ENCODE results near the gene ZNF462.

DNA sequence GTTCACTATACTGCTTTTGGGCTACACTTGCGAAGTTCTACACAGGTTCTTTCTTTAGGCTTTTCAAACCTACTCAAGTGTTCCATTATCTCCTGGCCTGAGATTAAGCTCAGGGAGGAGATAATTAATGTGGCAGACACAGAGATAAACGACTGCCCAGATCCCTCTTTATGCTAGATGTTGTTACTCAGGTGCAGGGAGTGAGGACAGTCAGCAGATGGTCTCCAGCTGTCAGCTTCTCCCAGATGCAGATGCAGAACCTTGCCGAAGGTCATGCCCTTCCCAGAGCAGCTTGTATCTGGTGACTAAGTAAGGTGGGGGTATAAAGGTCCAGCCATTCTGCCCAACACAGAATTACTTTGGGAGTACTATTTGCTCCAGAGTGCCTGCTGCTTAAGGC is 166.2 kb downstream of the ZNF462 start:
- no peak for TF ChIP-seq FOXM1 (IDR thresholded peaks at IDR 0.05; ENCODE audit: borderline replicate concordance)
- TF ChIP-seq ELF4 (IDR thresholded peaks at IDR 0.05), result no peak
- no peak for TF ChIP-seq NFRKB (IDR thresholded peaks at IDR 0.05)
- no peak for TF ChIP-seq PKNOX1 (IDR thresholded peaks at IDR 0.05)
- no peak for TF ChIP-seq TARDBP (IDR thresholded peaks at IDR 0.05)
- no peak for TF ChIP-seq HDGF (IDR thresholded peaks at IDR 0.05; ENCODE audit: borderline replicate concordance)
- no peak for TF ChIP-seq SP1 (IDR thresholded peaks at IDR 0.05)
- TF ChIP-seq ARNT (IDR thresholded peaks at IDR 0.05), result no peak
- no peak for TF ChIP-seq BHLHE40 (IDR thresholded peaks at IDR 0.05; ENCODE audit: borderline replicate concordance)
- no peak for TF ChIP-seq SUZ12 (IDR thresholded peaks at IDR 0.05)
- no peak for TF ChIP-seq FOXK2 (IDR thresholded peaks at IDR 0.05)
- TF ChIP-seq FOXA1 (IDR thresholded peaks at IDR 0.05), result no peak
